GM12801 (cell line): ENCODE results near the gene TMEM178B.

Source experiments
- TF ChIP-seq, protein P1 (sequence below): IDR thresholded peaks from one replicate; pipeline ENCODE4 v1.5.1; 2011; ENCODE audit warnings: control low read depth; ENCODE audit not compliant: insufficient read length; ENCODE audit errors: extremely low read depth

The TMEM178B gene

GRCh38 chr7:141387521-141388217 lies 313.8 kb downstream of the TMEM178B start:
- TF ChIP-seq, protein P1, sequence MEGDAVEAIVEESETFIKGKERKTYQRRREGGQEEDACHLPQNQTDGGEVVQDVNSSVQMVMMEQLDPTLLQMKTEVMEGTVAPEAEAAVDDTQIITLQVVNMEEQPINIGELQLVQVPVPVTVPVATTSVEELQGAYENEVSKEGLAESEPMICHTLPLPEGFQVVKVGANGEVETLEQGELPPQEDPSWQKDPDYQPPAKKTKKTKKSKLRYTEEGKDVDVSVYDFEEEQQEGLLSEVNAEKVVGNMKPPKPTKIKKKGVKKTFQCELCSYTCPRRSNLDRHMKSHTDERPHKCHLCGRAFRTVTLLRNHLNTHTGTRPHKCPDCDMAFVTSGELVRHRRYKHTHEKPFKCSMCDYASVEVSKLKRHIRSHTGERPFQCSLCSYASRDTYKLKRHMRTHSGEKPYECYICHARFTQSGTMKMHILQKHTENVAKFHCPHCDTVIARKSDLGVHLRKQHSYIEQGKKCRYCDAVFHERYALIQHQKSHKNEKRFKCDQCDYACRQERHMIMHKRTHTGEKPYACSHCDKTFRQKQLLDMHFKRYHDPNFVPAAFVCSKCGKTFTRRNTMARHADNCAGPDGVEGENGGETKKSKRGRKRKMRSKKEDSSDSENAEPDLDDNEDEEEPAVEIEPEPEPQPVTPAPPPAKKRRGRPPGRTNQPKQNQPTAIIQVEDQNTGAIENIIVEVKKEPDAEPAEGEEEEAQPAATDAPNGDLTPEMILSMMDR, result no peak

GRCh38 chr7:141389140-141389796 lies 315.4 kb downstream of the TMEM178B start:
- TF ChIP-seq, protein P1, result no peak

DNA sequence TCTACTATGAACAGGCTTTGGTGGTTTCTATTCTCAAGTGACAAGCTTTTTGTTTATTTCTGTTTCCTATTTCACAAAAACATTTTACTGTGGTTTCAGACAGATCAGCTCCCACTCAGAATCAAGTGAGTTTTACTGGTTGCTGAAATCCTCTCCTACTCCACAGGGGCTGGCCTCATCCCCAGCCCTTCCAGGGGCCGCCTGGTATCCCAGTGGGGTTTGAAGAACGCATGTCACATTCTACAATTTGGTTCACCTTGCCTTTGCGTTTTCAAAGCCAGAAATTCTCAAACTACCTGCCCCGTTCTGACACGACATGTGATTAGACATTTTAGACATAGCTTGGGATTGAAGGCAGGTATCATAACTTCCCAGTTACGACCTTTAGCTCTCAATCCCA lies 316.5 kb downstream of the TMEM178B start:
- TF ChIP-seq, protein P1, result no peak

GRCh38 chr7:141393056-141393455 lies 319.2 kb downstream of the TMEM178B start:
- TF ChIP-seq, protein P1, result no peak

DNA sequence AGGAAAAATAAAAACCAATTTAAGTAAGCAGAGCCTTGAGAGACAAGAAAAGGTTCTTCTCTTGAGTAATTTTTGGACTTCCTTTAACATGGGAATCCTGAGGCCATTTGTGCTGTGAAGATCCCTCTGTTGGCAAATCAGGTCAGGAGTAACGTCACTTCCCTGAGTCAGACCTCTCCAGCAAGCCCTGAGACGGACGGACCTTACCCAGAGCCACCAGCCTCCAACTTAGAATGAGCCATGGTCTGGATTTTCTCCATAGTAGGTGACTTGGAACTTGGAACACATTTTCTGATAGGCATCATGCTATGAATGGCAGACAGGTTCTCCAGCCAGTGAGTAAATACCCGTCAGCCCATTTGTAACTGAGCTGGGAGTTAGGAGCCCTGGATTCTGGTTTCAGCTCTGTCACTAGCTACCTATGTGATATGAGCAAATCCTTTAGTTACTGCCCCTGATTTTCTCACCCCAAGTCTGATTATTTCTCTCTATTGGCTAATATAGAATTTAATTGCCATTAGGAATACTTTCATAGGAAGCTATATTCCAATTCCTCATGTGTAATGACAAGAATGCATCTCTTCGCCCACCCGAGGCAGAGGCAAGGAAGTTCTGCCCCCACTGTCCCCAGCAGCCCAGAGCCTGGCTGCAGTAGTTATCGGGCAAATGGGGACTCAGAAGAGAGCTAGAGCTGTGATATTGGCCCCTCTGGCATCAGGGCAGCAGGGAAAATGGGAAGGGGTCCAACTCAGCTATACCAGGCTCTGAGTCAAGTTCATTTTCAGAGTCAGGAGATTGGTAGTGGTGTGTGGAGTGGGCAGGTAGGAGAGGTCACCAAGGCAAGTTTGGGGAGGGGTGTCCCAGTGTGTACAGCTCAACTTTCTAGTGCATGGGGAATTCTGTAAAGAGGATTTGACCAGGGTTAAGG lies 323.6 kb downstream of the TMEM178B start:
- TF ChIP-seq, protein P1, result no peak

DNA sequence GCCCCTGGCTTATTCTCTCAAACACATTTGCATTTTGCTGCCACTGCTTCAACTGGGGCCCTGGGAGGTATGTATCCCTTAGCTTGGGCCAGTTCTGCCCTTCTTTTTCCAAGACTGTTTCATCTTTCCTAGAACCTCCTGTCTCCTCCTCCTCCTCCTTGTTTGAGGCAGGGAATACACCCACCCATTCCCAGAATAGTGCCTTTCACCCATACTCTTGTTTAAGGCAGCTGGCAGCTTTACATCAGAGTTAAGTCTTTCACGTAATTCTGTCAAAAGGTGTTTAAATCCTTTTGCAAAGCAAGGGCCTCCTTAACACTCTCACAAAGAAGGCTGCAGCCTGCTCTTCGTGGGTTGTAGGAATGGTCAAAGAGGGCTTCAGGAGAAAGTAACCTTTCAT lies 326.5 kb downstream of the TMEM178B start:
- TF ChIP-seq, protein P1, result no peak
